Measurements from ENCODE around the gene ZNF32. TPM values are rescaled to one million over a fixed set of nuclear protein-coding genes. Genes with fewer than 3 reads are reported as not detected.

Gene ZNF32
- total RNA-seq, 1 experiment from 2014 or later: 70.6 TPM

DNA sequence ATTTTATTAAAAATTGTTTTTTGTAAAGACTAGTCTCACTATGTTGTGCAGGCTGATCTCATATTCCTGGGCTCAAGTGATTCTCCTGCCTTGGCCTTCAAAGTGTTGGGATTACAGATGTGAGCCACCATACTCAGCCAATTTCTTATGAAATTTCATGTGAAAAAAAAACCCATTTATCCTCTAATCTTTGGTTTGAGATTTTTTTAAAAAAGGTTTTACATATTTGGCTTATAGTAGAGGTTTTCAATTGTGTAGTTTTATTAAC, 35.5 kb upstream of the ZNF32 start:
- Histone ChIP-seq H3K9me3 (no peaks in the 10 kb centered on the region), H3K27me3 (no peaks in the 10 kb centered on the region), H3K4me3 (no peak overlapping the region), H3K36me3 (no peaks in the 10 kb centered on the region)
- no peak for DNase-seq

DNA sequence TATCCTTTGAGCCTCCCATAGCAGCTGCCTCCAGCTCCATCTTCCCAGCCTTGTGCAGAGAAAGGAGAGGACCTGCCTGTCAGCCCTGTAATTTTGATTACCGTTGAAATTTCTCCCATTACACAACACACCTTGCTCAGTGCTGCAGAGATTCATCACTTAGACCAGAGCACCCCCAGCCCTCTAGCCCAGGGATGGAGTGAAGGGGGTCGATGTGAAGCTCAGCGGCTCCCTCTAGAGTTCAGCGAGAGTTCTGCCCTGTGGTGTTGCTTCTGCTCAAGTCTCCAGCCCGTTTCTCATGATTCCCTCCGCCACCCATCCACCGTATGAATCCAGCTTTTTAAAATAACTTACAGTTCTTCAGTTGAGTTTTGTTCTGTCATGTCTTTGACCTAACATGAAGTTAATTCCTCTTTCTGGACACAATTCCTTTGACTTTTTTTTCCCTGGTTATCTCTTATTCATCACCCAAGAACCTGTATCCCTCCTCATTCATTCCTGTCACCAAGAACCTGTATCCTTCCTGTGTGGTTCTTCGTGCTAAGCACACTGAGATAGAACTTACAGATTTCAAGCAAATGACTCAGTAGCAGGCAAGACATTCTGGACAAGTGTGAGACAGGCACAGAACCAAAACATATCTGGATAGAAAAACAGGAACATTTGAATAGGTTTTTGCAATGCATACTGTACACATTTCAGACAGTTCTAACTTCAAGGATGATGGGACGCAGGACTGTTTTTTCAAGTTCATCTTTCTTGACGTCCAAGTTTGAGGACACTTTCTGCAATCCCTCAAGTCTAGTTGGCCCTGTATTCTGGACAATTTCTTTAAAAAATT, 35.0 kb upstream of the ZNF32 start:
- no peak for DNase-seq
- no peaks in the 10 kb centered on the region for H3K9me3 ChIP-seq

DNA sequence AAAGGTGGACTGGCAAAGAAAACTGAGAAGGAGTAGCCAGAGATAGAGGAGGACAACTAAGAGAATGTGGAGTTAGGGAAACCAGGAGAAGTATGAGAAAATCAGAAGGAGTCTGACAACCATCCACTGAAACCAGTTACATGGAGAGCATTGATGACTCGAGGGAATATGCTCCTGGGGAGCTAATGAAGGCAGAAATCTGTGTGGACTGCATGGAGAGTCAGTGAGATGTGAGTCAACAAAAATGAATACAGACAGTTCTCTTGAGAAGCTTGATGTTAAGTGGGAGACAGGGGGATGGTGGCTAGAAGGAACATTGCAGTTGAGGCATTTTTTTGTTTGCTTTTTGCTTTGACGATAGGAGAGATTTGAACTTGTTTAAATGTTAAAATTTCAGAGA, 34.3 kb upstream of the ZNF32 start:
- Histone ChIP-seq H3K27me3 (no peaks in the 10 kb centered on the region), H3K9me3 (no peaks in the 10 kb centered on the region), H3K4me3 (no peak overlapping the region), H3K36me3 (no peaks in the 10 kb centered on the region)
- no peak for DNase-seq

More for the DNA sequence above, 35.0 kb upstream of the ZNF32 start:
- Histone ChIP-seq H3K36me3 (no peaks in the 10 kb centered on the region), H3K4me3 (no peak overlapping the region), H3K27me3 (no peaks in the 10 kb centered on the region)

DNA sequence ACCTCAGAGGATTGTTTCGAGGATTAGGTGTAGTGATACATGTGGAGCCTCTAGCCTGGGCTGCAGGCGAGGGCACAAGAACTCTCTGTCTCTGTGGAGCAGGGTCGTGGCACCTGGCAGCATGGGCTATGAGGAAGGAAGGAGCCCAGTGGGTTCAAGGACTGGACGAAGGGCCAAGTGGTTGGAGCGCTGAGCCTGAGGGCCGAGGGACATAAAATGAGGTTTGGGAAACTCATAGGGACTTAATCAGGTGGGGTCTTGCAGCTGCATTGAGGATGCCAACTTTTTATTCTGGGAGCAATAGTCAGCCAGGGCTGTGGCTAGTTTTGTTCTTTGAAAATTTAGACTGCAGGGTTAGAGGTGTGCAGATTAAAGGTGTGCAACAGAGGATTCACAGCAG, 33.0 kb upstream of the ZNF32 start:
- DNase-seq: no peak
- Histone ChIP-seq H3K9me3 (no peaks in the 10 kb centered on the region), H3K36me3 (no peaks in the 10 kb centered on the region), H3K27me3 (no peaks in the 10 kb centered on the region), H3K4me3 (no peak overlapping the region)

- DNase-seq: no peak
- H3K9me3 ChIP-seq: peaks cover 2% of the 10 kb centered on the region; the same call in 1 of the 2 replicates
- no peak overlapping the region for H3K4me3 ChIP-seq
- no peaks in the 10 kb centered on the region for H3K36me3 ChIP-seq
- no peaks in the 10 kb centered on the region for H3K27me3 ChIP-seq
These were observed 32.5 kb upstream of the ZNF32 start for GRCh38 chr10:43681220-43681619.

GRCh38 chr10:43680035-43680434, 31.4 kb upstream of the ZNF32 start:
- Histone ChIP-seq H3K27me3 (no peaks in the 10 kb centered on the region), H3K4me3 (no peak overlapping the region), H3K36me3 (no peaks in the 10 kb centered on the region), H3K9me3 (peaks cover 14% of the 10 kb centered on the region)
- peak; percentile 40 for DNase-seq

- peak; percentile 85 for DNase-seq
- H3K36me3 ChIP-seq: no peaks in the 10 kb centered on the region
- H3K4me3 ChIP-seq: no peak overlapping the region
- no peaks in the 10 kb centered on the region for H3K27me3 ChIP-seq
- peaks cover 16% of the 10 kb centered on the region for H3K9me3 ChIP-seq
These were observed 30.8 kb upstream of the ZNF32 start for GRCh38 chr10:43679509-43679908.

DNA sequence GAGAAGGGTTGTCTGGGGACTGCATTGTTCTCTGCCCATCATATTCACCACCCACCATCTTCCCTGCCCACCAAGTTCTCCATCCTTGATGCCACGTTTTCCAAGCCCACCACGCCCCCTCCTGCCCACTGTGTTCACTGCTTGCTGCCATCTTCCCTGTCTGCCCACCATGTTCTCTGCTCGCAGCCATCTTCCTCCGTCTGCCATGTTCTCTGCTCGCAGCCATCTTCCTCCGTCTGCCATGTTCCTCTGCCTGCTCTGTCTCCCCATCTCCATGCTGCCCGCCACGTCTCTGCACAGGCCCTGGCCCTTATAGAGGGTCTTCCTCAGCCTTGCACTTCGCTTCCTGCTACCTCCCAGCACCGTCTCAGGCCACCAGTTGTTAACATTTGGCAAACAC, 30.0 kb upstream of the ZNF32 start:
- H3K9me3 ChIP-seq: peaks cover 16% of the 10 kb centered on the region
- H3K27me3 ChIP-seq: no peaks in the 10 kb centered on the region
- no peak overlapping the region for H3K4me3 ChIP-seq
- no peaks in the 10 kb centered on the region for H3K36me3 ChIP-seq
- no peak for DNase-seq

DNA sequence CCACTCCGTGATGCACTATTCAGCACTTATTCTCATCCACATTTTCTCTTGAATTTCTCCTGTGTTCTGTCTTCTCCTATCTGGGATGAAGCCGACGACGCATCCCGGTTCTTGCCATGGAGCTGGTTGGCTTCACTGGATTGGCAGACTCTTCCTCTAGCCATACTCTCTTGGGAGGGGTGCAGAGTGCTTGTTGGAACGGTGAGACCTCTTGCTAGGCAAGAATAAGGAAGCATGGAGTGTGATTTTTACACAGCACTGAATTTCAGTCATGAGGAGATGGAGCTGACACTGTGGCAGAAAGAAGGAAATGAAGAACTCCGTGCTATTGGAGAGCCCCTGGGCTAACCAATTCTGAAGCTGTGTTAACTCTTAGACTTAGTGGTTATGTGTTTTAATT, 28.2 kb upstream of the ZNF32 start:
- no peaks in the 10 kb centered on the region for H3K27me3 ChIP-seq
- peaks cover 16% of the 10 kb centered on the region for H3K9me3 ChIP-seq
- H3K4me3 ChIP-seq: no peak overlapping the region
- DNase-seq: no peak
- no peaks in the 10 kb centered on the region for H3K36me3 ChIP-seq

- Histone ChIP-seq H3K4me3 (no peak overlapping the region), H3K9me3 (peaks cover 16% of the 10 kb centered on the region), H3K27me3 (no peaks in the 10 kb centered on the region), H3K36me3 (no peaks in the 10 kb centered on the region)
- DNase-seq: no peak
These were observed 27.6 kb upstream of the ZNF32 start for GRCh38 chr10:43676331-43676730.

DNA sequence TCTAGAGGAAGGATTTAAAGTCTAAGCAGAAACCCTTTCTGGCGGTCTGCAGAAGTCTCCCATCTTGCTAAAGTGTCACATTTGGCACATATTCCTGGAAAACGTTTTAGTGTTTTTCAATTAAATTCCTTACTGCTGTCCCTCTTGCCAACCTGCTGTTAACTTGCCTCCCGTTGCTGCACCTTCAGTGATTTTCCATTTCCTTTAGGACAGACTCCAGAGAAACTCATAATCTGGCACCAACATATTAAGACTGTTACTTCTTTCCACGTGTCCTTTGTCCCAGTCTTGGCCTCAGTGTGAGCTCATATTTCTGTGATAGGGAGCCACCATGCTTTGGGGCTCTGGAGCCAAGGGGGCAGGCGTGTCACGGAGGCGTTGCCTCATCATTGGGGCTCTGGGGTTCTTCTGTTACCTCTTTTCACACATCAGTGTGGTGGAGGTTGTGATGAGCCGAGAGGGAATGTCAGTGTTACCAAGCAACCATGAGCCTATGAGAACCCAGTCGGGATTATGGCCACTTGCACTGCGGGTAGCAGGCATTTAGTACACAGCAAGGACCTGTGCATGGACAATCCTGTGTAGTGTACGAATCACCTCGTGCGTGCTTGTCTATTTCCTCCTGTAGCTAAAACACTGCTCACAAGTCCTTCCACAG, 26.0 kb upstream of the ZNF32 start:
- DNase-seq: no peak
- H3K36me3 ChIP-seq: no peaks in the 10 kb centered on the region
- H3K27me3 ChIP-seq: no peaks in the 10 kb centered on the region
- H3K9me3 ChIP-seq: peaks cover 16% of the 10 kb centered on the region
- no peak overlapping the region for H3K4me3 ChIP-seq

DNA sequence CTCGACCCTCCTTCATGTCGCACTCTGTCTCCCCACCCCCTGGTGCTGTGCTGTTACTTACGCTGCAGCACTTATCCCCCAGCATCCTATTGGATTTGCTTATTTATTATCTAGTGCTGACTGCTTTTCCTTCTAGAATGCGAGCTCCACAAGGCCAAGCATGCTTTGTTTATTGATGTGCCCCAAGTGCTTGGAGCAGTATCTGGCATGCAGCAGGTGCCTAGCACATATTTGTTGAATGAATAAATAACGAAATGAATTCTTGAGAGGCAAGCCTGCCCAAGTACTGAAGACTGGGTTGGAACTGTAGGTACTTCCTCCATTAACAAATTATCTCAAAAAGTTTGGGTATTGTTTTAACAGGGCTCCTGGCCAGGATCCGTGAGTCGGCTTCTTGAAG, 24.8 kb upstream of the ZNF32 start:
- no peak overlapping the region for H3K4me3 ChIP-seq
- DNase-seq: peak; percentile 69
- no peaks in the 10 kb centered on the region for H3K36me3 ChIP-seq
- no peaks in the 10 kb centered on the region for H3K27me3 ChIP-seq
- H3K9me3 ChIP-seq: peaks cover 16% of the 10 kb centered on the region

DNA sequence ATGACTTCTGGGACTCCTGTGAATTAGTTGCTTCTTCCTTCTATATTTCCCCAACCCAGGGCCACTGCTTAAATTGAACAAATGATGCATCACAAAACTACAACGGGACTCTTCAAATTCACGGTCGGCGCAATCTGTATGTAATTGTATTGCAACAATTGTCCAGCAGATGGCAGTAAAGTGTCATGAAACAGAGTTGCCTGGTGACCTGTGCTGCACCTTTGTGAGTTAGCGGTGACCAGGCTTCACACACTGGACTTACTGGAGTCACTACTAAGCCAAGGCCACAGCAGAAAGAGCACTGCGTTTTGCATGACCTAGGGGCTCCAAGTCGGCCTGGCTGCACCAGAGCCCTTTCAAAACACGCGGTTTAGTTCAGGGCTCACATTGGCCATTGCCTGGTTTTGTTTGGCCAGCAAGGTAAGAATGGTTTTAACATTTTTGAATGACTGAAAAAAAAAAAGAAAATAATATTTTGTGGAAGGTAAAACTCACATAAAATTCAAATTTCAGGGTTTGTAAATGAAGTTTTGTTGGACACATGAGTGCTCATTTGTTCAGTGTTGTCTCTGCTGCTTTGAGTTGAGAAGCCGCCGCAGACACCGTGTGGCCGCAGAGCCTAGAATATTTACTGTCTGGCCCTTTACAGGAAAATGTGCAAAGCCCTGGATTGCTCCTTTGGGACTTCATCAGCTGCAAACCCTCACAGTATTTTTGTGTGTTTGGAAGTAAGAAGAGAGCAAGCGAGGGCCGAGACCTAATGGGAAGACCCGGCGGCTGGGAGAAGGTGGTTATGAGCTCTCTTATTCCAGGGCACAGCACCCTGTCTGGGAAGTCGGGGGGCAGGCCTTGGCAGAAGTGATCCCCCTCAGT, 23.2 kb upstream of the ZNF32 start:
- H3K27me3 ChIP-seq: no peaks in the 10 kb centered on the region
- H3K36me3 ChIP-seq: no peaks in the 10 kb centered on the region
- peaks cover 16% of the 10 kb centered on the region for H3K9me3 ChIP-seq
- no peak overlapping the region for H3K4me3 ChIP-seq
- DNase-seq: peak; percentile 54

DNA sequence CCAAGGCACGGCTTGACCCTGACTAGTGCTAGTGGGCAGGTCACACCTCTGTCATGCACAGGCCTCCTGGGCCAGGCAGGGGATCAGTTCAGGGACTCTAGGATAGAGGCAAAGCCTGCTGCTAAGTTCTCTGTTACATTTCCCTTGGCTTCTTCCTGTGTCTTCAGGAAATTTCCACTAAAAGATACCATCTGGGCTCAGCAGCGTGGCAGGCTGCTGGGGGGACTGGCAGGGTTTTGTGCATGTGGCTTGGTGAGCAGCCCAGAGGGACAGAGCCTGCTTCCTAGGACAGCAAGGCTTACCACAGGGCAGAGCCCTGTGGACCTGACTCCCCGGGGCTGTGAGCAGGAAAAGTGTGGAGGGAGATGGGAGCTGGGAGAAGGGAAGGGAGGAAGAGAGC, 20.7 kb upstream of the ZNF32 start:
- Histone ChIP-seq H3K27me3 (no peaks in the 10 kb centered on the region), H3K36me3 (no peaks in the 10 kb centered on the region), H3K4me3 (no peak overlapping the region), H3K9me3 (no peaks in the 10 kb centered on the region)
- DNase-seq: no peak

DNA sequence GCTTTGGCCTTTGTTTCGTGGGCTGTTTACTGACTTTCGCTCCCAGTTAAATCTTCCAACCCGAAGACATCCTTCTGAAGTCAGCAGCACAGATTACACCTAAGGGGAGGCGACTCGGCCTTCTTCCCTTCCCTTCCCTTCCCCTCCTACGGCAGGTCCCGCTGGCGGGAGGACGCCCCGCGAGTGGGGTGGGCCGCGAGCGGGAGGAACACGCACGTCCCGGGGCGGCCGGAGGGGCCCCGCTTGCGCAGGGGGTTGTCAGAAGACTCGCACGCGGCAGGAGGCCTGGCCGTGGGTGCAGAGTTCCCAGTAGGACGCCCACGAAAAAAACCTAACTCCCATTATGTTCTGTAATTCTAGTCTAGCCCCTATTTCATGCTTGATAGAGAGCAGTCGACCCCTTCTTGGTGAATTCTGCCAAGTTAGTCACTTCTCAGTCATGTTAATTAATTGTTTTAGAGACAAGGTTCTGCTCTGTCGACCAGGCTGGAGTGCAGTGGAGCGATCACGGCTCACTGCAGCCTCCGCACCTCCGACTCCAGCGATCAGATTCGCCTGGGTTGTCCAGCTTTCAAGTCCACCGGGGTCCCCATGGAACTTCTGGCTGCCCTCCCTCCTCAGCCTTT, 19.2 kb upstream of the ZNF32 start:
- H3K4me3 ChIP-seq: no peak overlapping the region
- no peaks in the 10 kb centered on the region for H3K9me3 ChIP-seq
- no peaks in the 10 kb centered on the region for H3K27me3 ChIP-seq
- H3K36me3 ChIP-seq: no peaks in the 10 kb centered on the region
- DNase-seq: no peak

- no peak for DNase-seq
These were observed 18.6 kb upstream of the ZNF32 start for GRCh38 chr10:43667317-43667731.

DNA sequence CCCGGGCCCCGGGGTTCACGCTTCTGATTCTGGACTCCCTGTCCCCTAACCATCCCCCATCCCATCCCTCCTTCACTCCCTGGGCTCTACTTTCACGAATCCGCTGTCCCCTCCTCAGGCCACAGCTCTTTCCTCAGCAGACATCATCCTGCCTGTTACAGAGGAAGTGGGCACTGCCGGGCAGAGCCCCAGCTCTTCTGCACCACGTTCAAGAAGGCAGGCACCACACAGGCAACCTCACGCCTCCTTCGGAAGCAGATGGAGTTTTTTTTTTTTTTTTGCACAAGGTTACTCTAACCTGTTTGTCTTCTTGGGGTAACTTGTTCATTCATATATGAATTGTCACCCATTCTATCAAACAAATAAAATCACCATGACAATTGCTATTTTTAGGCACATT, 17.9 kb upstream of the ZNF32 start:
- Histone ChIP-seq H3K4me3 (no peak overlapping the region), H3K36me3 (no peaks in the 10 kb centered on the region), H3K9me3 (no peaks in the 10 kb centered on the region), H3K27me3 (no peaks in the 10 kb centered on the region)
- DNase-seq: no peak

More at GRCh38 chr10:43667317-43667731, 18.6 kb upstream of the ZNF32 start:
- Histone ChIP-seq H3K4me3 (no peak overlapping the region), H3K36me3 (no peaks in the 10 kb centered on the region), H3K9me3 (no peaks in the 10 kb centered on the region), H3K27me3 (no peaks in the 10 kb centered on the region)

Measured in MG63 (cell line).